ENCODE measurements around the gene MYBPHL.

GRCh38 chr1:109312978-109313775 lies 6.4 kb upstream of the MYBPHL start:
- no peak for TF ChIP-seq CTCF (IDR thresholded peaks at IDR 0.05)
- no peak for TF ChIP-seq POLR2AphosphoS5 (IDR thresholded peaks at IDR 0.05)
- no peak for TF ChIP-seq POLR2A (IDR thresholded peaks at IDR 0.05; ENCODE audit: low read depth)
- TF ChIP-seq EP300 (IDR thresholded peaks at IDR 0.05) = no peak
